HepG2 (cell line): ENCODE data around the gene CYP4F8. TPM values are rescaled to one million over a fixed set of nuclear protein-coding genes. Genes with fewer than 3 reads are reported as not detected.

Experiments
- DMAP1 ChIP-seq: IDR thresholded peaks from 2 replicates; pipeline ENCODE4 v1.6.1; 2016
- FOXP1 ChIP-seq, 2 experiments: fragments of 450-650 bp in 1 of 2; IDR thresholded peaks; 2 replicates each; pipeline ENCODE4 v1.6.1; 2017 to 2018; ENCODE audit warnings: antibody characterized with exemption in 1 of 2
- HNF1B ChIP-seq: sonication (generic); formaldehyde crosslinking; IDR thresholded peaks from 2 replicates; pipeline ENCODE4 v1.5.1; 2020; ENCODE audit warnings: mild to moderate bottlenecking, moderate library complexity, missing genetic modification reagents
- NR2F1 ChIP-seq, 2 experiments: fragments of 450-650 bp in 1 of 2; formaldehyde crosslinking in 1 of 2; IDR thresholded peaks; 2 replicates each; pipeline versions ENCODE4 v1.5.0 to v1.6.1; 2016 to 2020; ENCODE audit warnings: mild to moderate bottlenecking in 1 of 2, missing compliant biosample characterization in 1 of 2, missing genetic modification reagents in 1 of 2, moderate library complexity in 1 of 2
- SAP130 ChIP-seq: IDR thresholded peaks from 2 replicates; pipeline ENCODE4 v1.6.1; 2016; ENCODE audit warnings: low read depth
- STAG1 ChIP-seq: sonication (generic); formaldehyde crosslinking; IDR thresholded peaks from 2 replicates; pipeline ENCODE4 v1.4.0; 2020; ENCODE audit warnings: missing genetic modification reagents
- TCF12 ChIP-seq, 2 experiments: fragments of 450-650 bp in 1 of 2; sonication (generic) in 1 of 2; formaldehyde crosslinking in 1 of 2; IDR thresholded peaks; 2 replicates each; pipeline versions ENCODE4 v1.6.1 to v1.8.0; 2017 to 2022; ENCODE audit warnings: antibody characterized with exemption in 1 of 2, mild to moderate bottlenecking in 1 of 2, missing genetic modification reagents in 1 of 2, moderate library complexity in 1 of 2
- ZBTB7B ChIP-seq: sonication (generic); formaldehyde crosslinking; IDR thresholded peaks from 2 replicates; pipeline ENCODE4 v1.4.0; 2020; ENCODE audit warnings: missing genetic modification reagents
- ZFX ChIP-seq: sonication (generic); formaldehyde crosslinking; IDR thresholded peaks from 2 replicates; pipeline ENCODE4 v1.4.0; 2020; ENCODE audit warnings: mild to moderate bottlenecking, low read depth, missing genetic modification reagents, moderate library complexity
- ZFY ChIP-seq: sonication (generic); formaldehyde crosslinking; IDR thresholded peaks from 2 replicates; pipeline ENCODE4 v1.4.0; 2020; ENCODE audit warnings: missing genetic modification reagents
- ZNF136 ChIP-seq: sonication (generic); formaldehyde crosslinking; IDR thresholded peaks from 2 replicates; pipeline ENCODE4 v1.8.1; 2022; ENCODE audit warnings: low read depth, mild to moderate bottlenecking, moderate library complexity, missing genetic modification reagents
- ZNF160 ChIP-seq: sonication (generic); formaldehyde crosslinking; IDR thresholded peaks from 2 replicates; pipeline ENCODE4 v1.8.0; 2022; ENCODE audit warnings: mild to moderate bottlenecking, inconsistent platforms, missing genetic modification reagents
- ZNF292 ChIP-seq: sonication (generic); formaldehyde crosslinking; IDR thresholded peaks from 2 replicates; pipeline ENCODE4 v1.8.1; 2022; ENCODE audit warnings: mild to moderate bottlenecking, low read depth, missing genetic modification reagents, borderline replicate concordance
- ZNF503 ChIP-seq: sonication (generic); formaldehyde crosslinking; IDR thresholded peaks from 2 replicates; pipeline ENCODE4 v1.4.0; 2020; ENCODE audit warnings: missing genetic modification reagents
- ZNF687 ChIP-seq: sonication (generic); formaldehyde crosslinking; IDR thresholded peaks from 2 replicates; pipeline ENCODE4 v1.5.1; 2020; ENCODE audit warnings: mild to moderate bottlenecking, missing genetic modification reagents, moderate library complexity
- ZNF746 ChIP-seq: sonication (generic); formaldehyde crosslinking; IDR thresholded peaks from 2 replicates; pipeline ENCODE4 v1.8.0; 2022; ENCODE audit warnings: mild to moderate bottlenecking, missing genetic modification reagents
- ZNF788 ChIP-seq: sonication (generic); formaldehyde crosslinking; IDR thresholded peaks from 2 replicates; pipeline ENCODE4 v1.5.0; 2020; ENCODE audit warnings: mild to moderate bottlenecking, missing genetic modification reagents, borderline replicate concordance
- ZSCAN31 ChIP-seq: sonication (generic); formaldehyde crosslinking; IDR thresholded peaks from 2 replicates; pipeline ENCODE4 v1.5.0; 2020; ENCODE audit warnings: low read depth, mild to moderate bottlenecking, missing genetic modification reagents
- polyA plus RNA-seq, 8 experiments: library from polyadenylated mRNA; depleted of rRNA in 3 of 8; stranded (reverse) in 7 of 8; unstranded in 1 of 8; fragments of >200 nt; fragmentation: Illumina TruSeq in 4 of 8; extraction: Trizol in 4 of 8; gene quantifications; 2 replicates each; pipeline versions ENCODE4 v1.2.1 to v1.2.3, GENCODE V29; 2011 to 2016; ENCODE audit warnings: low read depth in 4 of 8, missing spikeins in 1 of 8, mixed read lengths in 1 of 8; ENCODE audit not compliant: insufficient read depth in 1 of 8
- total RNA-seq, 5 experiments: library from RNA; depleted of rRNA; stranded (reverse); fragments of >200 nt; fragmentation: Illumina TruSeq; extraction: Trizol; gene quantifications; 2 replicates each; pipeline ENCODE4 v1.2.3, GENCODE V29; 2016; ENCODE audit warnings: low read depth in 1 of 5
- TF ChIP-seq, protein P1 (sequence below): sonication (generic); formaldehyde crosslinking; IDR thresholded peaks from 2 replicates; pipeline ENCODE4 v1.5.0; 2020; ENCODE audit warnings: mild to moderate bottlenecking, missing genetic modification reagents

The CYP4F8 gene
- total and polyA plus RNA-seq, 2 of the 13 experiments (the other 11 are each of a cell fraction or from before 2014, with no cell fraction given) = not detected

DNA sequence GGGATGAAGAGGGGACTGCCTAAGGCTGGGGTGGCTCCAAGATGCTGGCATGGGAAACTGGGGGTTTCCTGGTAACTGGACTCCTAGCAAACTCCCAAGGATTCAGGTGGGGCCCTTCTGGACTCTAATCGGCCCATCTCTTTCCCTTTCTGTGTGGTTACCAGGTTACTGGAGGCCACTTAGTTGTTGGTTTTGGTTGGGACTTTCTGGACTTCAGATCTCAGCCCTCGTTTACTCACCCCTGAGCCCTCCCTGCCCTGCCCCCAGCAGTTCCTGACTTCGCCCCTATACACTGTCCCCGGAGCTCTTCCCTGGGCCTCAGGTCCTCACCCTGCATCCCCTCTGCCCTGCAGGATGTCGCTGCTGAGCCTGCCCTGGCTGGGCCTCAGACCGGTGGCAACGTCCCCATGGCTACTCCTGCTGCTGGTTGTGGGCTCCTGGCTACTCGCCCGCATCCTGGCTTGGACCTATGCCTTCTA, 58.2 kb downstream of the CYP4F8 start (continued):
- TF ChIP-seq ZFX (peak; percentile 53), ZNF136 (CRISPR knock-in tag) (peak; percentile 80; the same call in 1 of the 2 replicates), ZFY (peak; percentile 53; the same call in 1 of the 2 replicates), FOXP1 (IDR thresholded peaks at IDR 0.05) (peak; percentile 55), FOXP1 (CRISPR knock-in tag; IDR thresholded peaks at IDR 0.05) (peak; percentile 60; the same call in 1 of the 2 replicates), ZNF788 (CRISPR knock-in tag) (peak; percentile 31; the same call in 1 of the 2 replicates), HNF1B (CRISPR knock-in tag) (peak; percentile 59; the same call in 1 of the 2 replicates), STAG1 (peak; percentile 29), ZBTB7B (CRISPR knock-in tag) (peak; percentile 73; the same call in 1 of the 2 replicates), ZNF160 (CRISPR knock-in tag) (no peak), ZNF746 (CRISPR knock-in tag) (peak; percentile 38; the same call in 1 of the 2 replicates), NR2F1 (CRISPR knock-in tag; IDR thresholded peaks at IDR 0.05) (peak in 1 of 2 experiments; percentile 66; a peak in 3 of 4 replicates), ZNF503 (CRISPR knock-in tag) (0 out of 2 replicates have a peak, but pooled peaks have one; percentile 10), SAP130 (CRISPR knock-in tag) (peak; percentile 47), DMAP1 (no peak), ZSCAN31 (CRISPR knock-in tag) (0 out of 2 replicates have a peak, but pooled peaks have one; percentile 42), ZNF687 (CRISPR knock-in tag) (peak; percentile 81), TCF12 (IDR thresholded peaks at IDR 0.05) (no peak), TCF12 (CRISPR knock-in tag; IDR thresholded peaks at IDR 0.05) (0 out of 2 replicates have a peak, but pooled peaks have one; percentile 37), ZNF292 (CRISPR knock-in tag) (peak; percentile 67)
- TF ChIP-seq, protein P1, sequence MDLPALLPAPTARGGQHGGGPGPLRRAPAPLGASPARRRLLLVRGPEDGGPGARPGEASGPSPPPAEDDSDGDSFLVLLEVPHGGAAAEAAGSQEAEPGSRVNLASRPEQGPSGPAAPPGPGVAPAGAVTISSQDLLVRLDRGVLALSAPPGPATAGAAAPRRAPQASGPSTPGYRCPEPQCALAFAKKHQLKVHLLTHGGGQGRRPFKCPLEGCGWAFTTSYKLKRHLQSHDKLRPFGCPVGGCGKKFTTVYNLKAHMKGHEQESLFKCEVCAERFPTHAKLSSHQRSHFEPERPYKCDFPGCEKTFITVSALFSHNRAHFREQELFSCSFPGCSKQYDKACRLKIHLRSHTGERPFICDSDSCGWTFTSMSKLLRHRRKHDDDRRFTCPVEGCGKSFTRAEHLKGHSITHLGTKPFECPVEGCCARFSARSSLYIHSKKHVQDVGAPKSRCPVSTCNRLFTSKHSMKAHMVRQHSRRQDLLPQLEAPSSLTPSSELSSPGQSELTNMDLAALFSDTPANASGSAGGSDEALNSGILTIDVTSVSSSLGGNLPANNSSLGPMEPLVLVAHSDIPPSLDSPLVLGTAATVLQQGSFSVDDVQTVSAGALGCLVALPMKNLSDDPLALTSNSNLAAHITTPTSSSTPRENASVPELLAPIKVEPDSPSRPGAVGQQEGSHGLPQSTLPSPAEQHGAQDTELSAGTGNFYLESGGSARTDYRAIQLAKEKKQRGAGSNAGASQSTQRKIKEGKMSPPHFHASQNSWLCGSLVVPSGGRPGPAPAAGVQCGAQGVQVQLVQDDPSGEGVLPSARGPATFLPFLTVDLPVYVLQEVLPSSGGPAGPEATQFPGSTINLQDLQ (CRISPR knock-in tag) = 0 out of 2 replicates have a peak, but pooled peaks have one; percentile 51
